Measurements from ENCODE around the gene MAPK1IP1L.
"Not testable (repeated sequence)": the region's sequence is repeated elsewhere in the genome, so short reads cannot be mapped to it uniquely, and the experiment has no call there.

Gene MAPK1IP1L

GRCh38 chr14:55057919-55058318 is 6.5 kb downstream of the MAPK1IP1L start:
- DNase-seq: no peak

GRCh38 chr14:55059333-55059732 is 7.9 kb downstream of the MAPK1IP1L start:
- DNase-seq: no peak

- no peak for DNase-seq
Measured at GRCh38 chr14:55062517-55063351, 11.3 kb downstream of the MAPK1IP1L start.

- DNase-seq: not testable (repeated sequence)
Measured at GRCh38 chr14:55064896-55065295, 13.4 kb downstream of the MAPK1IP1L start.

GRCh38 chr14:55065411-55065810 is 14.0 kb downstream of the MAPK1IP1L start:
- no peak for DNase-seq

GRCh38 chr14:55066223-55066622 is 14.8 kb downstream of the MAPK1IP1L start:
- DNase-seq: no peak

- DNase-seq: no peak
Measured at GRCh38 chr14:55070981-55071411, 19.5 kb downstream of the MAPK1IP1L start.

GRCh38 chr14:55071870-55072640 is 20.6 kb downstream of the MAPK1IP1L start:
- peak; percentile 42 for DNase-seq

- no peak for DNase-seq
Measured at GRCh38 chr14:55073856-55074255, 22.4 kb downstream of the MAPK1IP1L start.

- DNase-seq: peak; percentile 16
Measured at GRCh38 chr14:55074662-55075061, 23.2 kb downstream of the MAPK1IP1L start.

GRCh38 chr14:55075628-55076175 is 24.3 kb downstream of the MAPK1IP1L start:
- DNase-seq: no peak

- peak; percentile 32 for DNase-seq
Measured at GRCh38 chr14:55077170-55078151, 26.0 kb downstream of the MAPK1IP1L start.

GRCh38 chr14:55079961-55080360 is 28.5 kb downstream of the MAPK1IP1L start:
- DNase-seq: not testable (repeated sequence)

GRCh38 chr14:55084401-55085059 is 33.1 kb downstream of the MAPK1IP1L start:
- no peak for DNase-seq

GRCh38 chr14:55085060-55085660 is 33.7 kb downstream of the MAPK1IP1L start:
- DNase-seq: no peak

- DNase-seq: no peak
Measured at GRCh38 chr14:55086938-55087337, 35.5 kb downstream of the MAPK1IP1L start.

GRCh38 chr14:55088356-55088755 is 36.9 kb downstream of the MAPK1IP1L start:
- no peak for DNase-seq

GRCh38 chr14:55092341-55092740 is 40.9 kb downstream of the MAPK1IP1L start:
- no peak for DNase-seq

GRCh38 chr14:55094292-55095157 is 43.1 kb downstream of the MAPK1IP1L start:
- no peak for DNase-seq

GRCh38 chr14:55097881-55098560 is 46.6 kb downstream of the MAPK1IP1L start:
- DNase-seq: peak; percentile 60

Measured in CD4-positive, alpha-beta T cell treated with Interleukin-17A for 1 hour (primary cell).